GM06990 (cell line): ENCODE measurements around the gene SPTB.

Experiments
- DNase-seq: peaks from one replicate; pipeline ENCODE4 v3.0.0-alpha.2; 2011; ENCODE audit not compliant: insufficient read length; ENCODE audit errors: extremely low read depth
- H3K27me3 ChIP-seq: replicated peaks from 2 replicates; pipeline ENCODE4 v1.6.0; 2011; ENCODE audit warnings: low read length; ENCODE audit not compliant: control insufficient read depth, insufficient read depth
- H3K36me3 ChIP-seq: 2 replicates; pipeline ENCODE4 v1.5.1; 2011; ENCODE audit warnings: low read length; ENCODE audit not compliant: control insufficient read depth, insufficient read depth
- H3K4me3 ChIP-seq: replicated peaks from 2 replicates; pipeline ENCODE4 v1.5.1; 2011; ENCODE audit warnings: low read depth, mild to moderate bottlenecking, control low read depth, low read length
- TF ChIP-seq, protein P1 (sequence below): IDR thresholded peaks from 2 replicates; pipeline ENCODE4 v1.5.1; 2011; ENCODE audit warnings: low read length, control low read depth, mild to moderate bottlenecking, inconsistent platforms; ENCODE audit not compliant: insufficient read depth, poor library complexity, severe bottlenecking

The SPTB gene

DNA sequence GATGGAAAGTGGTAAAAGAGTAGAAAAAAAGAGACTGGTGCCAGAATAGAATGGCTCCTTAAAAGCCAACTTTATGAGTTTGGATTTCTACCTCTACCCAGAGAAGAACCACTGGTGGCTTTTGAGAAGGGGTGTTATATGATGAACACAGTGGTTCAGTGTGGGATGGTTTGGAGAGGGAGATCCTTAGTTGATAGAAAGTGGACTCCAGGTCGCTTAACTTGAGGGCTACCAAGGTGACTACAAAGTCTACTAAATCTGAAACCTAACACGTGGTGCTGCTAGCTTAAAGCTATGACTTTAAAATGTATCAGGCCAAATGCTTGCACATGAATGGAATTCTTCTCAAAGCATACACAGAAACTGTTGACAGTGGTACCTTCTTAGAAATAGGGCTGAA is 8.4 kb downstream of the SPTB start:
- H3K36me3 ChIP-seq = no peaks in the 10 kb centered on the region
- H3K4me3 ChIP-seq = no peak overlapping the region
- TF ChIP-seq, protein P1, sequence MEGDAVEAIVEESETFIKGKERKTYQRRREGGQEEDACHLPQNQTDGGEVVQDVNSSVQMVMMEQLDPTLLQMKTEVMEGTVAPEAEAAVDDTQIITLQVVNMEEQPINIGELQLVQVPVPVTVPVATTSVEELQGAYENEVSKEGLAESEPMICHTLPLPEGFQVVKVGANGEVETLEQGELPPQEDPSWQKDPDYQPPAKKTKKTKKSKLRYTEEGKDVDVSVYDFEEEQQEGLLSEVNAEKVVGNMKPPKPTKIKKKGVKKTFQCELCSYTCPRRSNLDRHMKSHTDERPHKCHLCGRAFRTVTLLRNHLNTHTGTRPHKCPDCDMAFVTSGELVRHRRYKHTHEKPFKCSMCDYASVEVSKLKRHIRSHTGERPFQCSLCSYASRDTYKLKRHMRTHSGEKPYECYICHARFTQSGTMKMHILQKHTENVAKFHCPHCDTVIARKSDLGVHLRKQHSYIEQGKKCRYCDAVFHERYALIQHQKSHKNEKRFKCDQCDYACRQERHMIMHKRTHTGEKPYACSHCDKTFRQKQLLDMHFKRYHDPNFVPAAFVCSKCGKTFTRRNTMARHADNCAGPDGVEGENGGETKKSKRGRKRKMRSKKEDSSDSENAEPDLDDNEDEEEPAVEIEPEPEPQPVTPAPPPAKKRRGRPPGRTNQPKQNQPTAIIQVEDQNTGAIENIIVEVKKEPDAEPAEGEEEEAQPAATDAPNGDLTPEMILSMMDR = no peak
- peaks cover 1% of the 10 kb centered on the region for H3K27me3 ChIP-seq
- no peak for DNase-seq

DNA sequence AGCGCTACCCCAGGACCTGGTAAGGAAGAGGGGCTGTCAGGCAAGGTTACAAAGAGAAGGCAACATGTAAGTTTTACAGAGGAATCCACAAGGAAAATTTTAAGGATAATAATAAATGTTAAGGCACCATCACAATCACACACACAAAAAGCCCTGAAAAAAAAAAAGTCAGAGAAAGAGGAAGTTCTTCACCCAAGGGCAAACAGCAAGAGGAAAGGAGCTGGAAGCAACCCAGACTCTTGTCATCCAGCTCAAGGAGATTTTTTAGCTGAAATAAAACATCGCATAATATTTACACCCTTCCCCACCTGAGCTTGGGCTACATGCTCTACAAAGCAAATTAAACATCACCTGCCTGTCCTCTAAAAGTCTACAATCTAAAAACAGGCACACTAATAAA is 9.5 kb downstream of the SPTB start:
- H3K27me3 ChIP-seq = peaks cover 1% of the 10 kb centered on the region
- no peak for DNase-seq
- TF ChIP-seq, protein P1 = no peak
- no peaks in the 10 kb centered on the region for H3K36me3 ChIP-seq
- no peak overlapping the region for H3K4me3 ChIP-seq

- Histone ChIP-seq H3K27me3 (peaks cover 1% of the 10 kb centered on the region), H3K4me3 (no peak overlapping the region), H3K36me3 (no peaks in the 10 kb centered on the region)
- TF ChIP-seq, protein P1 = no peak
- no peak for DNase-seq
These were observed 10.9 kb downstream of the SPTB start for GRCh38 chr14:64868841-64869240.

GRCh38 chr14:64868379-64868778 is 11.3 kb downstream of the SPTB start:
- Histone ChIP-seq H3K4me3 (no peak overlapping the region), H3K27me3 (peaks cover 1% of the 10 kb centered on the region), H3K36me3 (no peaks in the 10 kb centered on the region)
- TF ChIP-seq, protein P1 = no peak
- no peak for DNase-seq

DNA sequence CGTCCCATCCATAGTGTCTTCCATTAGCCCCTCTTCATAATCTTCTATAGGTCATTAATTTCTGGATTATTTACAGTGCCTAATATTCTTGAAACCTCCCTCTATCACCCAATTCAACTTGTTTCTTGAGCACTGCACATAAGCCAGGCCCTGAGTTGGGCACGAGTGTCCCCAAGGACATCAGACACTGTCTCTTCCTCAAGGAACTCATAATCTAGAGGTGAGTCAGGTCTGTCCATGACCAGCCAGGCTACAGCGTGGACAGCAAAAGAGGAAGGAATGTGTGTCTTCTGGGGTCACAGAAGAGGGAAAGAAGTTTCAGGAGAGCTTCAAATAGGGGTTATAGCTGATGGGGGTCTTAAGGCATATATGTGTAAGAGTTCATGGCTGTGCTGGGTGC is 12.5 kb downstream of the SPTB start:
- Histone ChIP-seq H3K27me3 (peaks cover 1% of the 10 kb centered on the region; the same call in 1 of the 2 replicates), H3K36me3 (no peaks in the 10 kb centered on the region), H3K4me3 (no peak overlapping the region)
- TF ChIP-seq, protein P1 = no peak
- no peak for DNase-seq

- Histone ChIP-seq H3K36me3 (no peaks in the 10 kb centered on the region), H3K4me3 (no peak overlapping the region), H3K27me3 (peaks cover 1% of the 10 kb centered on the region; the same call in 1 of the 2 replicates)
- TF ChIP-seq, protein P1 = no peak
- no peak for DNase-seq
These were observed 13.7 kb downstream of the SPTB start for GRCh38 chr14:64865992-64866391.
